ENCODE data around the gene GABRR1. TPM values are rescaled to one million over a fixed set of nuclear protein-coding genes. Genes with fewer than 3 reads are reported as not detected.
"Not testable (repeated sequence)": the region's sequence is repeated elsewhere in the genome, so short reads cannot be mapped to it uniquely, and the experiment has no call there.

Gene GABRR1
- total RNA-seq, 3 donors from 2014 or later (not counting 1 experiment from before 2014, with no cell fraction given) = 0.07 TPM; not detected in 2

- H3K9me3 ChIP-seq (ENCODE audit: control insufficient read depth, insufficient read depth, low read length) = peaks cover 5% of the 10 kb centered on the region
- no peak overlapping the region for H3K27ac ChIP-seq (ENCODE audit: low read length)
- no peak overlapping the region for H3K27ac Mint-ChIP-seq
- 88% methylated on average over 2 of the region's 2 CpGs for WGBS (ENCODE audit: insufficient coverage)
- H3K36me3 Mint-ChIP-seq = peaks cover 8% of the 10 kb centered on the region
- peaks cover 4 to 5% of the 10 kb centered on the region in 2 donors for H3K4me1 Mint-ChIP-seq
- H3K4me3 ChIP-seq (ENCODE audit: low read length) = no peak overlapping the region
- H3K9me3 Mint-ChIP-seq = peaks cover 0 to 6% of the 10 kb centered on the region in 2 donors
- no peaks in the 10 kb centered on the region for H3K4me1 ChIP-seq (ENCODE audit: control insufficient read depth, insufficient read depth, low read length)
- TF ChIP-seq CTCF (IDR thresholded peaks at IDR 0.05) = no peak
- ATAC-seq (no peak), DNase-seq (no peak)
- intact Hi-C loops (cut with micrococcal nuclease) = no loop called here
- H3K27me3 Mint-ChIP-seq (ENCODE audit: low read depth in 2 of 2) = no peaks in the 10 kb centered on the region
- no peak overlapping the region for H3K4me3 Mint-ChIP-seq
- H3K36me3 ChIP-seq (ENCODE audit: control insufficient read depth, insufficient read depth, low read length) = no peaks in the 10 kb centered on the region
- no peaks in the 10 kb centered on the region for H3K27me3 ChIP-seq (ENCODE audit: control insufficient read depth, insufficient read depth, low read length)
Measured at GRCh38 chr6:89132057-89132456, 85.1 kb downstream of the GABRR1 start.

- H3K27ac ChIP-seq (ENCODE audit: low read length) = no peak overlapping the region
- DNase-seq (no peak), ATAC-seq (no peak)
- TF ChIP-seq CTCF (IDR thresholded peaks at IDR 0.05) = no peak
- Mint-ChIP-seq H3K9me3 (peaks cover 0 to 6% of the 10 kb centered on the region in 2 donors), H3K4me3 (no peak overlapping the region), H3K27me3 (ENCODE audit: low read depth in 2 of 2) (no peaks in the 10 kb centered on the region), H3K27ac (no peak overlapping the region), H3K4me1 (peaks cover 4 to 5% of the 10 kb centered on the region in 2 donors), H3K36me3 (peaks cover 8% of the 10 kb centered on the region)
- H3K36me3 ChIP-seq (ENCODE audit: control insufficient read depth, insufficient read depth, low read length) = no peaks in the 10 kb centered on the region
- H3K27me3 ChIP-seq (ENCODE audit: control insufficient read depth, insufficient read depth, low read length) = no peaks in the 10 kb centered on the region
- 95% methylated on average over 3 of the region's 3 CpGs for WGBS (ENCODE audit: insufficient coverage)
- peaks cover 5% of the 10 kb centered on the region for H3K9me3 ChIP-seq (ENCODE audit: control insufficient read depth, insufficient read depth, low read length)
- intact Hi-C loops (cut with micrococcal nuclease) = no loop called here
- H3K4me1 ChIP-seq (ENCODE audit: control insufficient read depth, insufficient read depth, low read length) = no peaks in the 10 kb centered on the region
- no peak overlapping the region for H3K4me3 ChIP-seq (ENCODE audit: low read length)
Measured at GRCh38 chr6:89131599-89131998, 85.6 kb downstream of the GABRR1 start.

GRCh38 chr6:89128256-89128671 is 88.9 kb downstream of the GABRR1 start:
- H3K4me1 Mint-ChIP-seq; H3K4me3 ChIP-seq (ENCODE audit: low read length); ATAC-seq; H3K4me3 Mint-ChIP-seq; H3K27ac ChIP-seq (ENCODE audit: low read length); H3K4me1 ChIP-seq (ENCODE audit: control insufficient read depth, insufficient read depth, low read length); H3K27ac Mint-ChIP-seq; H3K9me3 ChIP-seq (ENCODE audit: control insufficient read depth, insufficient read depth, low read length); H3K27me3 Mint-ChIP-seq (ENCODE audit: low read depth in 2 of 2); DNase-seq; intact Hi-C loops (cut with micrococcal nuclease); H3K36me3 ChIP-seq (ENCODE audit: control insufficient read depth, insufficient read depth, low read length); H3K27me3 ChIP-seq (ENCODE audit: control insufficient read depth, insufficient read depth, low read length); H3K9me3 Mint-ChIP-seq: not testable (repeated sequence)
- peaks cover 12% of the 10 kb centered on the region for H3K36me3 Mint-ChIP-seq
- 81% methylated on average over 2 of the region's 2 CpGs for WGBS (ENCODE audit: insufficient coverage)

Other genes with a start within 250 kb of the GABRR1 start
- 100 to 1,000 TPM; 695 to 970 (median 712) TPM for gene PNRC1, start 136.6 kb downstream of the GABRR1 start, total RNA-seq
- gene SRSF12, start 99.3 kb downstream of the GABRR1 start, total RNA-seq = under 1 TPM; 0.07 to 0.45 (median 0.45) TPM
- gene PM20D2, start 71.3 kb downstream of the GABRR1 start, total RNA-seq = 1 to 10 TPM; 4.0 to 6.1 (median 4.9) TPM
- 1 to 10 TPM in 2 of 3 donors, under 1 TPM in 1; 0.57 to 2.2 (median 1.0) TPM for gene GABRR2, start 97.9 kb upstream of the GABRR1 start, total RNA-seq
- 10 to 100 TPM; 34.1 to 58.1 (median 45.9) TPM for gene UBE2J1, start 135.4 kb upstream of the GABRR1 start, total RNA-seq
- gene RRAGD, start 194.9 kb upstream of the GABRR1 start, total RNA-seq = 1 to 10 TPM in 2 of 3 donors, under 1 TPM in 1; 0.43 to 4.4 (median 1.8) TPM
- gene ANKRD6, start 215.8 kb upstream of the GABRR1 start, total RNA-seq = 1 to 10 TPM; 4.5 to 9.0 (median 4.6) TPM